GM18526 (cell line): Measurements from ENCODE around the gene NT5DC1.

Experiments used
- POLR2A ChIP-seq: IDR thresholded peaks from 3 replicates; pipeline ENCODE4 v1.6.1; 2011; ENCODE audit not compliant: insufficient read length; ENCODE audit errors: extremely low read depth

Gene NT5DC1

DNA sequence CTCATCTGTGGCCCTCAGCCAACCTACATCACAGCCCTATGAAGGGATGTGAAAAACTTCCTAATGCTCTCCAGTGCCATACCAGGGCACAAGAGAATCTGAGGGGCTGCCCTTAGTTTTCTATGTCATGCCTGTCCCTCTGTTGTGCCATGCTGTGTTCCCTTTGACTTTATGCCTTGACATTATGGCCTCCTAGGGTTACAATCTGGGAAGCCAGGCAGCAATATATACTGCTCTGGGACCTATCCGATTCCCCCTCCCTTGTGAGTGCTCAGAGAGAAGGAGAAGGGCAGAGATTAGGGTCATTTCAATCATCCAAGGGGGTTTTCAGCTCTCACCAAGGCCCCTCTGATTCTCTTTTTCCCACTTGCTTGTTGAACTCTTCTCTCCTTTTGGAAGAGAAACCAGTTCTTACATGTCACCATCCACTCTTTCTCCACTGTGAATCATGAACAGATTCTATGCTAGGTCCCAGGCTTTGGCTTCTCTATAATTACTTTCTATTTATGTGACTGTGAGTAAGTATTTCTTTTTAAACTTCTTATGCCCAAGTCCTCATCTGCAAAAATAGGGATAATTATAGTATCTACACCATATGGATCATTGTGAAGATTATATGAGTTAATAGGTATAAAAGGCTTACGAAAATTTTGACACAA is 25.8 kb upstream of the NT5DC1 start:
- no peak for TF ChIP-seq POLR2A

DNA sequence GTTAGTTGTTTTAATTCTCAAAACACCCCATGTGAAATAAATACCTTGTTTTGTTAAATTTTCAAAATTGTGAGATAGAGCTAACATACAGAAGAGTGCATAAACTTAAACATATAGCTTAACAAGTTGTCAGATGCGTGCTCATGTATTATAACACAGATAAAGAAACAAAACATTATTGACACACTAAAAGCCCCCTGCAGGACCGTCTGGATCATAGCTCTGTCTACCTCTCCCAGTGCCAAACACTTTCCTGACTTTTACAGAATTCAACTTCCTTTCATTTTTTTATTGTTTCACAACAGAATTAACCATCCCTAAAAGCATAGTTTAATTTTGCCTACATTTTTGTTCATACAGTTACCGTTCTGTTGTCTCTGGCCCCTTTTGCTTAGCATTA is 22.1 kb upstream of the NT5DC1 start:
- no peak for TF ChIP-seq POLR2A

DNA sequence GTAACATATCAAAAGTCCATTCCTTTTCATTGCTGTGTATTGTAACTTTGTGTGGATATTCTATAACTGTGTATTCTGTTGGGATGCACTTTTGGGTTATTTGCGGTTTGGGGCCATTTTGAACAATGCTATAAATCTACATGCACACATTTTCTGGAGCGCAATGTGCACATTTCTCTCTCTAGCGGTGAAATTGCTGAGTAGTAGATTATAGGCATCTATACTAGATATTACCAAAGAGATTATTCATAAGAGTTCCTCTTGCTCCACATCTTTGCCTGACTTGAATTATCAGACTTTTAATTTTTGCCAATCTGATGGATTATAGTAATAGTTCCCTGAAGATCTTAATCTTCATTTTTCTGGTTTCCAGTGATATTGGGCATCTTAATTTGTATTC is 21.7 kb upstream of the NT5DC1 start:
- no peak for TF ChIP-seq POLR2A

DNA sequence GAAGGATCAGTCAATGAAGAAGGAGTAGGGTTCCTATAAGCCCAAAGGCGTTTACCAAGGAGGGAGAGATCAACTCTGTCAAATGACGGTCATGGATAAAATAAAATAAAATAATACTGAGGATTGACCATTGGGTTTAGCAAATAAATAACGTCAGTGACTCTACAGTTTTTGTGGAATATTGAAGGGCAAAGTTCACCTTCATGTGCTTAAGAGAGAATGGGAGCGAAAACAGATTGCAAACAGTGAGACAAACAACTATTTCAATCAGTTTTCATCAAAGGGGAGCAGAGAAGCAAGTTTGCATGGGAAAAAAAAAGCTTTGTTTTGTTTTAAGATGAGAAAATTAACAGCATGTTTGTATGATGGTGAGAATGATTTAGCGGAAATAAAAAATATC is 17.6 kb upstream of the NT5DC1 start:
- no peak for TF ChIP-seq POLR2A

- no peak for TF ChIP-seq POLR2A
These were observed 16.4 kb upstream of the NT5DC1 start for GRCh38 chr6:116084284-116084683.

DNA sequence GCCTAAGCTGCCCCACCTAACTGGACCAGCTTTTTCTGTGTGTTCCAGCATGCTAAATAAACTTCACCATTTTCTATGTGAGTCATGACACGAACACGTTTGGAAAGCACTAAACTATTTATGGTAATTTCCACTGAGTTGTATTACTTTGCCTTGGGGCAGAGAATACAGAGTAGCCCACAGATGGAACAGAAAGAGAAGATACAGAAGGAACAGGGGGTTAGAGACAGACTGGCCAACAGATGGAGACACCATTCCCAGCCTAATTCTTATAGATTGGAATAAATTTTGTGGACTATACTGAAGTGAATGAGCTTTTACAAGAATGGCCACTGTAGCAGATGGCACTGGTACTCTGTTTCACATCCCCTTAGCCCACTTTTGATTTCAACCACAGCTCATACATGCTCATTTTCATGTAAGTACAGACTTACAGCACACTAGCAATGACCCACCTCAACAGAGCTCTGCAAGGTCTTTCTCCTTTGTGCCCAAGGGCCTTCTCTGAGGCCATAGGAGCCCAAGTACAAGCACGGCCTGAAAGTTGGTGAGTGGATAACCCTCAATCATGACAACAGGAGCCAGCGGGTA is 13.1 kb upstream of the NT5DC1 start:
- no peak for TF ChIP-seq POLR2A

DNA sequence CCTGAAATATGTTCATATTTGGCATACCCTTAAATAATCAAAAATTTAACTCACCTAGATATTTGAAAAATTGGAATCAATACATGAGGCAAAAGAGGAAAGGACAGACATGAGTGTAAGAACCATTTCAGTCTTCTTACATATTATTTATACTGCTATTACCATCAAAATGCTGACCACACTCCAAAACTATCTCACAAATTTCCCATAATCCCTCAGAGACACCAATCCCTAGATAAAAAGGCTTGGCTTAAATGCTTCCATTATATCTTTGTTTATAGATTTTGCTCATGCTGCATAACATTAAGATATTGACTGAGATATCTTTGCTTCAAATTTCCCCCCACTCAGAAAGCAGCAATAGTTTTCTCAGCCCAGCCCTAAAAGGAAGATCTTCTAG is 11.7 kb upstream of the NT5DC1 start:
- TF ChIP-seq POLR2A: no peak

DNA sequence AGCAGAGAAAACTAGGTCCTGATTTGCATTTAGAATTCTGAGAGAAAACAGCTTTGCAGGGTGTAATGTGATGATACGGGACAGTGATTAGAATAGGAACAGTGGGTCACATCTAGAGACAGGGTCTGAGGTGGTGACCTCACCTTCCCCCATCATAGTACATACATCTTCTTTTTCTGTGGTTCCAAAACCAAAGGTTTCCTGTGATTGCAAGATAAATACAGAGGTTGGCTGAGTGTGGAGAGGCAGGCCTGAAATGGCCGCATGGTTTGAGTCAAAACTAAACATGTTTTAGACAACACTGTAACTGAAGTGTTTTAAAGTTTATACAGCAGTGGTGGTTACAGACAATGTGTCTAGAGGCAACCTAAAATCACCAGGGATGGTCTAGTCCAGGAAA is 10.4 kb upstream of the NT5DC1 start:
- no peak for TF ChIP-seq POLR2A

DNA sequence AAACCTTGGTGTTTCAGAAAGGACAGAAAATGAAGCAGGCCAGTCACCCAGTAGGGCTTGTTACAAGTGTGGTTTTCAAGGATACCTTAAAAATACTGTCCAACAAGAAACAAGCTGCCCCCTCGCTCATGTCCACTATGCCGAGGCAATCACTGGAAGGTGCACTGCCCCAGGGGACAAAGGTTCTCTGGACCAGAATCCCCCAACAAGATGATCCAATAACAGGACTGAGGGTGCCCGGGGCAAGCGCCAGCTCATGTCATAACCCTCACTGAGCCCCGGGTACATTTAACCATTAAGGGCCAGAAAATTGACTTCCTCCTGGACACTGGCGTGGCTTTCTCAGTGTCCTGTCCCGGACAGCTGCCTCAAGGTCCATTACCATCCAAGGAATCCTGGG is 6.6 kb upstream of the NT5DC1 start:
- TF ChIP-seq POLR2A: no peak

DNA sequence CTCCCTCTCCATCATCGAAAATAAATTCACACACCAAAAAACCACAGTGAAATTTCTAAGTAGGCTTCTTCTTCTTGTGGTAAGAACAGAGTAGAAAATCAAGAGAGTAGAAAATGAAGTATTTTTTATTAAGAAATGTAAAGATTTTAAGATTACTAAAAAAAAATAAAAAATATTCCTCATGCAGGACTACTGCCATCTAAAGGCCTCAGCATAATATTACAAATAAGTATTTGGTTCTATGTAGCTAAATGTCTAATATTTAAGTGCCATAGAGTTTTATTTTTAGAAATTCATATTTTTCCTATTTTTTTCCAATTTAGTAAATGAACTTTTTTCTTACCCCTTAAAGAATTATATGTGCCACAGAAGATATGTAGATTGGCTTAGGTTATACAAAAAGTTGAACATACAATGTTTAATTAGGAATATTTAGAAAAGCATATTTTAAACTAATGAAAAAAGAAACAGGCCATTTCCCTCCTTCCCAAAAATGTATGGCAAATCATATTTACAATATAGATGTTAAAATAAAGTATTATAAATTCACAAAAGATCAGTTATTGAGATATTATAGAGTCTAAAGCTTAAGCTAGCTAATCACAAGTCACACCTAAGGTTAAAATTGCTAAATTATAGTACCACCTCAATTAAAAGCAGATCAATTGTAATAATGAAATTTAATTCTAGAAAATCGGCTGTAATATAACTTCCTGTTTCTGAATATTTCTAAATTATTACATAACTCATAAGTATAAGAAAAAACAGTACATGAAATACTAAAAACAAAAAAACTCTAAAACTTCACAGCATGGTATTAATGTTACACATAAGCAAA is 3.5 kb upstream of the NT5DC1 start:
- TF ChIP-seq POLR2A: no peak

DNA sequence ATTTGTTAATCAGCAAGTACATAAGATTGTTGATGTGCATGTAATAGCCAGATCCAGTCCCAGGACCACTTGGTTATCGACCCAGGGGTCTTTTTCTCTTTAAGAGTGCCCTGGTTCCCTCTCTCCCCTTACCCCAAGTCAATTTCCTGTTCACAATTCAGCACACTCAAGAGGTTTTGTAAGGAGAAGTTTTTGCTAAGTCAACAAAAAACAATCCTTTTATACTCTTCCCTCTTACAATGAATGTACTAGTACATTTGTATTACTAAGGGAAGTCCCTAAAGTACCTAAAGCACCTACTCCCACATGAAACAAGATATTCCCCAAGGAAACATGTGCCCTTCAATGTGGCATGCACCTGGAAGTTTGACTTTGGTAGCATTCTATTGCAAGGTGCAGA is 1.6 kb upstream of the NT5DC1 start:
- TF ChIP-seq POLR2A: no peak

- TF ChIP-seq POLR2A: no peak
These were observed 657 bp downstream of the NT5DC1 start for GRCh38 chr6:116101302-116101718.

DNA sequence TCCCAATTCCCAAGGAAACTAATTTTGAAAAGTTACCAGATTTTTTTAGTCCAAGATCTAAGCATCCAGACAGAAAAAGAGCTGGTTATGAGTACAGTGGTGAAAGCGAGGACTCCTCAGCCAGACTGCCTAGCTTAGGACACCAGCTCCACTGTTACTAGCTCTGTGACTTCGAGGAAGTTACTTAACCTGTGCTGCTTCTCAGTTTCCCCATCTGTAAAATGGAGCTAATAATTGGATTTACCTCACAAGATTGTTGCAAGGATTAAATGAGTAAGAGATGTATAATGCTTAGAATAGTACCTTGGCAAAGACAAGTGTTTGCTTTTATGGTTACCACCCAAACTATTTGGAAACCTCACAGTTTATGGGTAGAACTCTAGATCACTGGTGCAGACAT is 1.1 kb downstream of the NT5DC1 start:
- TF ChIP-seq POLR2A: no peak

DNA sequence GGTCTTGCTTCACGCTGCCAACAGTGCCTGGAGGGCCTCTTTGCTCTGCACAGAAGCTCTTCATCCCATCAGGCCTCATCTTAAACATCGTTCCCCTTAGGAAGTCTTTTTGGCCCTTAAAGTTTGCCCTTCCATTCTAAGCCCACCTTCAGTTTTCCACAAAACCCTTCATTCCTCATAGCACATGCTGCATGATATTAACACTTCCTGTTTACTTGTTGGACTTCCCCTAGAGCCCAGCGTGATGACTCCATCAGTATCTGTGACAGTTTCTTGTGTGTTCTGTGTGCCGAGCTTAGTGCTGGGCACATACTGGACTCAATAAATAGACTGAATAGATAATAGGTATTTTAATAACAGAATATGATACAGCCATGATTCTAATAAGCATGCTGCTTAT is 2.2 kb downstream of the NT5DC1 start:
- no peak for TF ChIP-seq POLR2A

- no peak for TF ChIP-seq POLR2A
These were observed 4.0 kb downstream of the NT5DC1 start for GRCh38 chr6:116104636-116105035.

DNA sequence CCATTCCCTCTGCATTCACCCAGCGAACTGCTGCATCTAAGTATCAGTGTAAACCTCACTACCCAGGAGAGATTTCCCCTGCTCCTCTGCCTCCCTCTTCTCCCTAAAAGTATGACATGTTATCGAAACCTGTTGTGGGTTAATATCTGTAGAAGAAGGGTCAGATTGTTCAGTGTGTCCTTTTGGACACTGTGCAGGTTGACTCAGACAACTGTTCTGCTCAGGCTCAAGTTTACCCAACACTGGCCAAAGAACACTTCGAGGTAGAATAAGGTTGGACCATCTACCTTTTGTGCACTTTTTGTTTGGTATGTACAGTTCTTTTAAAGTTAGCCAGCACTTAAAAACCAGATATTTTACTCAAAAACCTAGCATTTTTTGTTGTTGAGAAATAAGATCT is 4.6 kb downstream of the NT5DC1 start:
- no peak for TF ChIP-seq POLR2A

GRCh38 chr6:116106146-116106545 is 5.5 kb downstream of the NT5DC1 start:
- no peak for TF ChIP-seq POLR2A

DNA sequence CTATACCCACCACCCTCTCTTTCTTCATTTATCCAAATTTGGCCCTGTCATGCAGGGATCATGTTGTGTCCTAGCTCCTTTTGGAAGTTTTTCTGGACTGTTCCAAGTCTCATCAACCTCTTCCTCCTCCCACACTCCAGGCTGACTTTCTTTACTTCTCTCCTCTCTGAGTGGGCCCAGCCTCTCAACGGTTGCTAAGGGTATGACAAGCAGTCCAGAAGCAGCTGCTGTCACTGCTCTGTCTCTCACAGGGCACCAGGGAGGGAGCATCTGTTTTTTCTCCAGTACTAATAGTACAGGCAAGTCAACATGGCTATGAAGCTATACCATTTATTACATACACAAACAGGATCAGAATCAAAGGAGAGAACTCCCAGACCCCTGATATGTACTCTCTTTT is 8.2 kb downstream of the NT5DC1 start:
- TF ChIP-seq POLR2A: no peak
